ENCODE results near the gene EPYC.

The EPYC gene, protein sequence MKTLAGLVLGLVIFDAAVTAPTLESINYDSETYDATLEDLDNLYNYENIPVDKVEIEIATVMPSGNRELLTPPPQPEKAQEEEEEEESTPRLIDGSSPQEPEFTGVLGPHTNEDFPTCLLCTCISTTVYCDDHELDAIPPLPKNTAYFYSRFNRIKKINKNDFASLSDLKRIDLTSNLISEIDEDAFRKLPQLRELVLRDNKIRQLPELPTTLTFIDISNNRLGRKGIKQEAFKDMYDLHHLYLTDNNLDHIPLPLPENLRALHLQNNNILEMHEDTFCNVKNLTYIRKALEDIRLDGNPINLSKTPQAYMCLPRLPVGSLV

GRCh38 chr12:91004872-91005271, at the start of gene EPYC:
Gene EPYC (minus strand): TSS chr12:91004972. CDS start chr12:91002565, 2,407 bp downstream.
- no peak for DNase-seq (ENCODE audit: low spot score)

DNA sequence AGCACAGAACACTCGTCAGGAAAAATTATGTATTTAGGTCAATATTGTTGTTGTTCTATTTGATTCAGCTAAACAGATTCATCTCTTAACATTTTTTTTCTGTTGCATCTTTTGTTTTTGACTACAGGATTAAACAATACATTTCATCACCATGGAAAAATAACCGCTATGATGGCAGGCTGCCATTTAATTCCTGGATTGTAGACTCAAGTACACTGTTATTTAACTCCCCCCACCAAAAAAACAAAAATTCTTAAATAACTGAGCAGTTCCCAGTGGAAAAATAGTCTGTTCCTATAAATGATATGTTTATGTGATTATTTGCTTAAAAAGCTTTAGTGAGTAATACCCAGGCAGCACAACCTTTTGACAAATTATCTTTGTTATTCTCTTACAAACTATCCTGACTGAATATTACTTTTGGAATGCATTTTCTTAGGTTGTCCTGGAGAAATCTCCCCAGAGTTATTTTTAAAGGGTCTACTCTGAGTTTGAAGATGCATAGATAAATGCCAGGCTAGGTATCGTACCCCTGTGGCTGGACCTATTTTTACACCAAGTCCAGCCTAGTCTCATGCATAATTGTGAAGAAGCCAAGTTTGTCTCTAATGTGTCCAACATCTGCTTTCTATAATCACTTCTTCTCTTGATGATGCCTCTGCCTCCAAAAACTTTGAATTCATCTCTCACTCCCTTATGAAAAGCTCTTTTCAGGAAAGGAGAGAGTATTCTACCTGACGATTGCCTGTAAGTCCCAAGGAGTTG, 49.4 kb upstream of the EPYC start:
- no peak for DNase-seq (ENCODE audit: low spot score)

DNA sequence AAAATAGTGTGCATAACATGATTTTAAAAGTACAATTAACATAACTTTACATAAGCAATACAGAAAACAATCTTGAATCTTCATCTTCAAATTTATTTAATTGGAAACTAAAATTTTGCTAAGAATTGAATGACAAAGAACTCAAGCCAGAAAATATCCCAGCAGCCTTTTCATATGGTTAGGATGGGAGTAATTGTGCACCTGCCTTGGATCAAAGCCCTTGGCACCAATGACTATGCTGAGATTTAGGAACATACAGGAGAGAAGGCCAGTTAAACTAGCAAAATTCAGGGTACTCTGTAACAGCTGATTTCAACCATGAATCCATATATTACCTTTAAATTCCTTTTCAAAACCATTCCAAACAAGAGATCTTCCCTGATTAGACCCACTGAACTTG, 47.3 kb upstream of the EPYC start:
- no peak for DNase-seq (ENCODE audit: low spot score)

DNA sequence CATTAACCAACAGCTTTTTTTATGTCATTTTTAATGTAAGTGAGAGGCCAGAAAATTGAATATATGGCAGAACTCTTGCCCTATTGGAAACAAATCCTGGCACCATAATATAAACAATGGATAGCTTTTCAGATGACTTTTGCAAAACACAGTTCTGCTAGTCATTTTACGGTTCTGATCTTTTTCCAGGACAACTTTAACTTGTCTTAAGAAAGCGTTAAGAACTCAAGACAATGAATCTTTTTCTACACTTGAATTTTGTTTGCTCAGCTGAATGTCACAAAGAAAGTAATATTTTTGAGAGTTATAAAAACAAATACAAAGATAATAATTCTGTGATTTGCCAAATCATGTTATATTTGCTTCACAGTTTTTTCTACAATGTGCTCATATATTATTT, 39.8 kb upstream of the EPYC start:
- DNase-seq (ENCODE audit: low spot score) = no peak

DNA sequence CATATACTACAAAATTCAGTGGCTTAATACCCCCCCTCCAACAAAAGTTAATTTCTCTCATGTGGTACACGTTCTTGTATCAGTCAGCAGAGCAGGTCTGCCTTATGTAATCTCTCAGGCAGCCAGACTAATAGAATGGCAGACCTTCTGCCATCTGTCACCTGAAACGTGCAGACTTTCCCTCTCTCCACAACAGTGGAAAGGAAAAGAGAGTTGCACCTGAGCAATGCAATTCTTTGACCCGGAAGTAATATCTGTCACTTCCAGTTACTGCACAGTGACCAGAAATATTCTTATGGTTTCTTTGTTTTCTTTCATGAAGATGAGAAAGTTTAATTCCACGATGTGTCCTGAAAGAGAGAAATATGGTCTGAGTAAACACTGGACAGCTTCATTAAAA, 38.6 kb upstream of the EPYC start:
- DNase-seq (ENCODE audit: low spot score) = no peak

- no peak for DNase-seq (ENCODE audit: low spot score)
Measured at GRCh38 chr12:91040096-91040755, 35.5 kb upstream of the EPYC start.

GRCh38 chr12:91037276-91037675, 32.5 kb upstream of the EPYC start:
- DNase-seq (ENCODE audit: low spot score) = no peak

DNA sequence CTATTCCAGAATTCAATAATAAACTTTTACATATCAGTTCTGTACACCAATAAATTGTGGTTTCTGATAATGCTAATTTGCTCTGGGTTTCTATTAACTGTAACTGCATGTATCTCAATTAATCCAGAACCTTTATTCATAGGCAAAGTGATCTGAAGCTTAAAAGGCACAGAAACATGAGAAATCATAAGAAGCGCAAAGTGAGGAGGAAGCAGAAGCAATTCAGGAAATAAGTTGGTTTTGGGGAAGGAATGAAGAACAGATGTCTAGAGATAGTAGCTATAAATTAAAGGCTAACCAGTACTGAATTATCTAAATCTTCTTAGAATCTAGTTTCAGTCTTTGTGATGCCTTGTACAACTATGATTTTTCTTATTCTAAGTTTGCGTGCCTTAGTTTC, 28.5 kb upstream of the EPYC start:
- no peak for DNase-seq (ENCODE audit: low spot score)

DNA sequence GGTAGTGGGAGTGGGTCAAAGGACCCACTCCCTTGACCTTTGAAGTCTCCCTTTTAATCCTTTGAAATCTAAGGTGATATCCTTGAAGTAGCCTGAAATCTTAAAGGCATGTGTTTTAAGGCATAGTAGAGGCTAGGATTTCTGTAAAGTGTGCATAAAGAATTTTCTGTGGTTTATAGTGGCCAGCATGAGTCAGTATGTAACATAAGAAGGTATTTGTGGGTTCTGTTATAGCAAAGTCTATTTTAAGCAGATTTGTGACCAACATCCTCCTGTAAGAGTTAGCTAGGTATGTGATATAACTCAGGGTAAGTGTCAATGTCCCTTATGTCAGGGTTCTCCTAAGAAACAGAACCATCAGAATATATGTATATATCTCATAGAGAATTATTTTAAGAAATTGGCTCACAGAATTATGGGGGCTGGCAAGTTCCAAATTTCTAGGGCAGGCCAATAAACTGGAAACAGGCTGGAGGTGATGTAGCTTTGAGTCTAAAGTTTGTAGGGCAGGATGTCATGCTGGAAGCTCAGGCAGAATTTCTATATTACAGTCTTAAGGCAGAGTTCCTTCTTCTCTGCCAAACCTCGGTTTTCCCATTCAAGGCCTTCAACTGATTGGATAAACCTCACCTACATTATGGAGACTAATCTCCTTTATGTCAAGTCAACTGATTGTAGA, 18.7 kb upstream of the EPYC start:
- no peak for DNase-seq (ENCODE audit: low spot score)

- no peak for DNase-seq (ENCODE audit: low spot score)
Measured at GRCh38 chr12:91021076-91021475, 16.3 kb upstream of the EPYC start.

- no peak for DNase-seq (ENCODE audit: low spot score)
Measured at GRCh38 chr12:91019455-91019854, 14.7 kb upstream of the EPYC start.

DNA sequence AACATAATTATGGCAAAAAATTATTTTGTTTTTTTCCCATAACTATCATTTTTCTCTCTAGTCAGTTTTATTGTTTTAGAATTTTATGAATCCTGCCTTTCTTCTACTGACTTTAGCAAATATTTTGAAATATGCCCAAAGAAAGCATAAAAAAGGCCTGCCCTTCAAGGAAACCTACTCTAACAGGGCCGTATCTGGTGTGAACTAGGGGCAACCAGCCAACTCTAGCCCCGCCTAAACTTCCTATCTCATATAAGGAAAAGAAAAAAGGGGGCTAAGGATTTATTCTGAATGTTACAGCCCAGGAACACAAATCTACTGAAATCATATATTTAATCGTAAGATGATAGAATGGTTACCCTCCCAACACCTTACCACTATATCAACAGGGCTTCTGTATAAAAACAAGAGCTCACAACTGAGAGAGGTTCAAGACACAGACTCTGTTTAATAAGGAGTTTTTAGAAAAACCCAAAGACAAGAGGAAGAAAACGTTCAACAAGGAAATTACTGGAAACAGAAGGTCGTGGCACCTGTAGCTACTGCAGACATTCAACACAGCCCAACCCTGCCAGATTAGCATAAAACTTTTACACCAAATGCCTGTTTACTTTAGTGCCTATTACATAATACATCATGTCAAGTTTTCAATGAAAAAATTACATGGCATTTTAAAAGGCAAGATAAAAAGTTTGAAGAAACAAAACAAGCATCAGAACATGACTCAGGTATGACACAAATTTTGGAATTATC, 12.9 kb upstream of the EPYC start:
- no peak for DNase-seq (ENCODE audit: low spot score)

DNA sequence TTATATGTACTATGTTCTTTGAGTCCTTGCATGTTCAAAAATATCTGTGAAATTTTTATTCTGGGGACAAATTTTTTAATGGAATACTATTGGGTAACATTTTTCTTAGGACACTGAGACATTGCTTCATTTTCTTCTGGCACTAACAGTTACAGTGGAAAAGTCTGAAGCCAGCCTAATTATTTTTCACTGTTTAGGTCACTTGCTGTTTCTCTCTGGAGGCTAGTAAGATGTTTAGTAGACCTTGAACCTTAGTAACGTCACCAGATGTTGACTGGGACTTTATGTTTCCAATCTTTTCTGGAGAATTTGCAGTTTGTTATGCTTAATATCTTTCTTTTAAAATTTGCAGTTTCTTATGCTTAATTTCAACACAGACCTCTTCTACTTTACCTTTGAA, 12.3 kb upstream of the EPYC start:
- DNase-seq (ENCODE audit: low spot score) = no peak

GRCh38 chr12:91009319-91009950, 4.7 kb upstream of the EPYC start:
- DNase-seq (ENCODE audit: low spot score) = no peak

- DNase-seq (ENCODE audit: low spot score) = no peak
Measured at GRCh38 chr12:91007531-91008290, 2.9 kb upstream of the EPYC start.

DNA sequence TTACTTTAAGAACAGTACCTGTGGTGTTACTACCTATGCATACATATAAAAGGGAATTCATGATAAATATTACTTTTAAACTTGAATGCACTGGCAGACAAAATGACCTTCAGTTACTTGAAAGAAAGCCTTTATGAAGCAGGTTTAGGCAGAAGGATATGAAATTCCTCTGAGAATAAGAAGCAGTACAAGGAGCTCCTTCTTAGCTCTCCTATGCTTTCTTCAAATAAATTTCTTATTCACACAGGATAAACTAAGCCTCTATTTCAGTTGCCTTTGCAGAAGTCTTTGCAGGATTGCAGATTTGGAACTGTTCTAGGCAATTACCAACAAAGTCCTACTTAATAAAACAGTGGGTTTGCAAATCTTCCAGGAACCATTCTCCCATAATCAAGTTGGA, 1.0 kb downstream of the EPYC start:
- no peak for DNase-seq (ENCODE audit: low spot score)

DNA sequence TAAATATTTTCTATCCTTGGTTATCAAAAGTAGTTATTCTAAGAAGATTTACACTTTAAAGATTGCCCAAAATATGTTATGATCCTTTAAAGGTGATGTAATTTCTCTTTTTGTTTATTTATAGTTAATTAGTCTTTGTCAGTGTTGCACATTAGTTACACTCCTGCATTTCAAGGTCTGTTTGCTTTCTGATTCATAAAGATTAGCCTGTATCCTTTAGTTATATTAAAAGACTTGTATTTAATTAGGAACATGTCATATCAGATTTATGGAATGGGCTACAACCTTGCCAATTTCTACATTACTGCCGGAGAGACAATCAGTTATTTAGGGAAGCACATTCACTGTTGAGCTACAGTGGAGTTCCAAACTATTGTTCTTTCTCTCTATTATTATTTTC, 3.5 kb downstream of the EPYC start:
- no peak for DNase-seq (ENCODE audit: low spot score)

GRCh38 chr12:90999966-91000365, 4.8 kb downstream of the EPYC start:
- no peak for DNase-seq (ENCODE audit: low spot score)

DNA sequence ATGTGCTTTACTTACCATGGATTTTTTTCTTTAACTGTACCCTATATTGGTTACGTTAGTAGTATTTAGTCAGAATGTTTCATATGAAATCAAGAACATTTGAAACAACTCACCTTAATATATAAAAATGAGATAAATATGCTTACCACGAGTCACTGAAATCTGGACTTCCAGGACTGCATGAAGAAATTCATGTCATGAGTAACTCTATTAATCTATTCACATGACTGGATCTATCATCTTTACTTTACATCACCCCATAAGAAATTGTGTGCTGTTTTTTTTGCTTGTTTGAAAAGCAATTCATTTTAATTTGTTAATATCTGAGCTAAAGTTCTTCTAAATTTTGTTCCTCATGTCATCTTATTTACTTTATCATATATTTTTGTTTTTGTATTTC, 5.2 kb downstream of the EPYC start:
- no peak for DNase-seq (ENCODE audit: low spot score)

- no peak for DNase-seq (ENCODE audit: low spot score)
Measured at GRCh38 chr12:90995010-90995409, 9.8 kb downstream of the EPYC start.
